ENCODE results near the gene DCLK3. TPM values are rescaled to one million over a fixed set of nuclear protein-coding genes. Genes with fewer than 3 reads are reported as not detected.

The DCLK3 gene
- total RNA-seq, 1 experiment from 2014 or later: 1.4 TPM

DNA sequence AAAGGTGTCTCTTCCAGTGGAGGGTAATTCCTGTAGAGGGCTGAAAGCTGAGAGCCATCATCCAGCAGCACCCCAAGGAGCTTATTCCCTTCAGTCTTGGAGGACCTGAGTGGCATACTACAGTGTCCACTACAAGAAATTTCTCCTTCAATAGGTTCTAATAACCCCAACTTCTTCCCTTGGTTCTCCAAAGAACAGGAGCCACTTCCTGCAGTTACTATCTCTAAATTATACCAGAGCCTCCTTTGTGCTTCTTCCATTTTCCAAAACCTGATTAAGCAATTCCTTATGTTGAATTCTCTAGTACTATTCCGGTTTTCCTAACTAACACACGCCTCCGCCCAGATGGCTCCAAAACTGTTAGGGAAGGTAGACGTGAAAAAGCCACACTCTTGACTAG is 50.4 kb downstream of the DCLK3 start:
- H3K9me3 Mint-ChIP-seq: no peaks in the 10 kb centered on the region; a peak in 1 of 5 replicates
- no CpG with 5 or more reads among the region's 4 CpGs for WGBS (ENCODE audit: extremely low coverage, insufficient read length, low lambda C conversion rate)

More for the DNA sequence above, 50.4 kb downstream of the DCLK3 start:
- no peak overlapping the region for H4K5ac ChIP-seq (ENCODE audit: insufficient read length, low read depth, low read length)
- H4K20me1 ChIP-seq (ENCODE audit: control insufficient read depth, insufficient read depth, insufficient read length): no peaks in the 10 kb centered on the region
- H2AK5ac ChIP-seq (ENCODE audit: insufficient read length, low read length): no peak overlapping the region
- H3K9me3 ChIP-seq (ENCODE audit: control insufficient read depth, low read depth, low read length): no peaks in the 10 kb centered on the region
- H3K27ac ChIP-seq (ENCODE audit: insufficient read length, low read depth, low read length): no peak overlapping the region
- H3K4me1 ChIP-seq (ENCODE audit: insufficient read depth, low read length): no peaks in the 10 kb centered on the region
- no peak overlapping the region for H2BK20ac ChIP-seq (ENCODE audit: low read depth, low read length, poor library complexity, severe bottlenecking)
- no peaks in the 10 kb centered on the region for H3K79me1 ChIP-seq (ENCODE audit: insufficient read depth, low read depth, low read length, poor library complexity, severe bottlenecking)
- no peaks in the 10 kb centered on the region for H3K36me3 Mint-ChIP-seq (ENCODE audit: insufficient read depth in 1 of 3, low read depth in 3 of 3)
- H3K79me2 ChIP-seq (ENCODE audit: insufficient read depth, low read length): no peaks in the 10 kb centered on the region
- no peaks in the 10 kb centered on the region for H3K27me3 ChIP-seq (ENCODE audit: insufficient read depth, low read length)
- no peak overlapping the region for H3K18ac ChIP-seq (ENCODE audit: insufficient read length, low read depth, low read length)
- no peak for DNase-seq
- no peak overlapping the region for H3K14ac ChIP-seq (ENCODE audit: insufficient read depth, low read length)
- no peak overlapping the region for H2AFZ ChIP-seq (ENCODE audit: low read length)
- H2BK5ac ChIP-seq (ENCODE audit: insufficient read length, low read length): no peak overlapping the region
- H3K4ac ChIP-seq (ENCODE audit: low read depth, low read length): no peak overlapping the region
- no peak overlapping the region for H2BK120ac ChIP-seq (ENCODE audit: low read depth, low read length, poor library complexity, severe bottlenecking)
- H4K91ac ChIP-seq (ENCODE audit: insufficient read length, low read depth, low read length): no peak overlapping the region
- peaks cover 5 to 8% of the 10 kb centered on the region in 2 experiments; a peak in 2 of 4 replicates for H3K4me1 Mint-ChIP-seq
- no peak overlapping the region for H3K23ac ChIP-seq (ENCODE audit: insufficient read length, low read depth, low read length)
- no peak overlapping the region for H3K9ac ChIP-seq (ENCODE audit: extremely low read depth, insufficient read length, low read length)
- no peak overlapping the region for H3T11ph ChIP-seq (ENCODE audit: low read length)
- H3K56ac ChIP-seq (ENCODE audit: insufficient read length, low read depth, low read length): no peak overlapping the region
- H3K27me3 Mint-ChIP-seq (ENCODE audit: low read depth): no peaks in the 10 kb centered on the region; the same call in none of the 2 replicates
- no peak overlapping the region for H3K4me3 Mint-ChIP-seq
- no peak overlapping the region for H3K4me2 ChIP-seq (ENCODE audit: insufficient read depth, insufficient read length, low read length)
- H4K8ac ChIP-seq (replicated peaks; ENCODE audit: insufficient read length, low read depth, low read length): no peak overlapping the region
- H2BK15ac ChIP-seq (ENCODE audit: low read depth, low read length): no peak overlapping the region
- TF ChIP-seq, protein P1, sequence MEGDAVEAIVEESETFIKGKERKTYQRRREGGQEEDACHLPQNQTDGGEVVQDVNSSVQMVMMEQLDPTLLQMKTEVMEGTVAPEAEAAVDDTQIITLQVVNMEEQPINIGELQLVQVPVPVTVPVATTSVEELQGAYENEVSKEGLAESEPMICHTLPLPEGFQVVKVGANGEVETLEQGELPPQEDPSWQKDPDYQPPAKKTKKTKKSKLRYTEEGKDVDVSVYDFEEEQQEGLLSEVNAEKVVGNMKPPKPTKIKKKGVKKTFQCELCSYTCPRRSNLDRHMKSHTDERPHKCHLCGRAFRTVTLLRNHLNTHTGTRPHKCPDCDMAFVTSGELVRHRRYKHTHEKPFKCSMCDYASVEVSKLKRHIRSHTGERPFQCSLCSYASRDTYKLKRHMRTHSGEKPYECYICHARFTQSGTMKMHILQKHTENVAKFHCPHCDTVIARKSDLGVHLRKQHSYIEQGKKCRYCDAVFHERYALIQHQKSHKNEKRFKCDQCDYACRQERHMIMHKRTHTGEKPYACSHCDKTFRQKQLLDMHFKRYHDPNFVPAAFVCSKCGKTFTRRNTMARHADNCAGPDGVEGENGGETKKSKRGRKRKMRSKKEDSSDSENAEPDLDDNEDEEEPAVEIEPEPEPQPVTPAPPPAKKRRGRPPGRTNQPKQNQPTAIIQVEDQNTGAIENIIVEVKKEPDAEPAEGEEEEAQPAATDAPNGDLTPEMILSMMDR (conservative IDR thresholded peaks at IDR 0.05): no peak
- H3K27ac Mint-ChIP-seq: no peak overlapping the region
- H2BK12ac ChIP-seq (ENCODE audit: insufficient read length, low read depth, low read length): no peak overlapping the region
- H3K23me2 ChIP-seq (ENCODE audit: insufficient read length, low read depth, low read length, poor library complexity, severe bottlenecking): no peaks in the 10 kb centered on the region

Data from H9 (cell line).